Activated T-helper 9 cell treated with anti-CD3 and anti-CD28 coated beads, Interleukin-2, amount 50 U/mL, for 16 hours (primary cell): ENCODE results near the gene ABLIM1.

Experiments
- DNase-seq: peaks from one replicate; pipeline ENCODE4 v3.0.0-alpha.2; 2020; ENCODE audit warnings: low read depth

ABLIM1 gene

GRCh38 chr10:114647545-114648138 lies 10.4 kb downstream of the ABLIM1 start:
- DNase-seq, result no peak

GRCh38 chr10:114646426-114646825 lies 11.6 kb downstream of the ABLIM1 start:
- DNase-seq, result no peak

GRCh38 chr10:114645706-114646105 lies 12.4 kb downstream of the ABLIM1 start:
- DNase-seq, result no peak

- no peak for DNase-seq
Observed at GRCh38 chr10:114643158-114643557, 14.9 kb downstream of the ABLIM1 start.

- DNase-seq, result no peak
Observed at GRCh38 chr10:114642729-114643128, 15.3 kb downstream of the ABLIM1 start.

GRCh38 chr10:114638821-114639625 lies 19.1 kb downstream of the ABLIM1 start:
- no peak for DNase-seq

- no peak for DNase-seq
Observed at GRCh38 chr10:114635797-114636550, 22.1 kb downstream of the ABLIM1 start.

GRCh38 chr10:114635101-114635500 lies 23.0 kb downstream of the ABLIM1 start:
- no peak for DNase-seq

- DNase-seq, result no peak
Observed at GRCh38 chr10:114634609-114634979, 23.5 kb downstream of the ABLIM1 start.

- no peak for DNase-seq
Observed at GRCh38 chr10:114632869-114633715, 25.0 kb downstream of the ABLIM1 start.

- no peak for DNase-seq
Observed at GRCh38 chr10:114631666-114632417, 26.2 kb downstream of the ABLIM1 start.

- no peak for DNase-seq
Observed at GRCh38 chr10:114631090-114631665, 26.9 kb downstream of the ABLIM1 start.

GRCh38 chr10:114629824-114630730 lies 28.0 kb downstream of the ABLIM1 start:
- no peak for DNase-seq

- DNase-seq, result no peak
Observed at GRCh38 chr10:114629083-114629823, 28.8 kb downstream of the ABLIM1 start.

GRCh38 chr10:114628106-114628505 lies 30.0 kb downstream of the ABLIM1 start:
- DNase-seq, result no peak

- no peak for DNase-seq
Observed at GRCh38 chr10:114626841-114627240, 31.2 kb downstream of the ABLIM1 start.

GRCh38 chr10:114624951-114625780 lies 32.9 kb downstream of the ABLIM1 start:
- DNase-seq, result no peak

- no peak for DNase-seq
Observed at GRCh38 chr10:114624422-114624821, 33.7 kb downstream of the ABLIM1 start.
